SHP77 treated with DMSO at 0.1 percent for 48 hours (cell line): ENCODE measurements around the gene TMEM258.

Experiments
- DNase-seq: peaks from one replicate; lab custom pipeline; 2025; lab: John Stamatoyannopoulos, UW

Gene TMEM258

GRCh38 chr11:61820174-61820573 is 27.8 kb upstream of the TMEM258 start:
- no peak for DNase-seq

- no peak for DNase-seq
These were observed 25.2 kb upstream of the TMEM258 start for GRCh38 chr11:61817471-61818202.

- DNase-seq, result peak; percentile 95
These were observed 24.5 kb upstream of the TMEM258 start, which contains the start of gene FADS1 for GRCh38 chr11:61816736-61817455. FADS1 (minus strand) TSS chr11:61817003; CDS start chr11:61816929, 74 bp downstream.

- no peak for DNase-seq
These were observed 23.7 kb upstream of the TMEM258 start for GRCh38 chr11:61815790-61816735.

GRCh38 chr11:61814958-61815789 is 22.8 kb upstream of the TMEM258 start:
- peak; percentile 92 for DNase-seq

DNA sequence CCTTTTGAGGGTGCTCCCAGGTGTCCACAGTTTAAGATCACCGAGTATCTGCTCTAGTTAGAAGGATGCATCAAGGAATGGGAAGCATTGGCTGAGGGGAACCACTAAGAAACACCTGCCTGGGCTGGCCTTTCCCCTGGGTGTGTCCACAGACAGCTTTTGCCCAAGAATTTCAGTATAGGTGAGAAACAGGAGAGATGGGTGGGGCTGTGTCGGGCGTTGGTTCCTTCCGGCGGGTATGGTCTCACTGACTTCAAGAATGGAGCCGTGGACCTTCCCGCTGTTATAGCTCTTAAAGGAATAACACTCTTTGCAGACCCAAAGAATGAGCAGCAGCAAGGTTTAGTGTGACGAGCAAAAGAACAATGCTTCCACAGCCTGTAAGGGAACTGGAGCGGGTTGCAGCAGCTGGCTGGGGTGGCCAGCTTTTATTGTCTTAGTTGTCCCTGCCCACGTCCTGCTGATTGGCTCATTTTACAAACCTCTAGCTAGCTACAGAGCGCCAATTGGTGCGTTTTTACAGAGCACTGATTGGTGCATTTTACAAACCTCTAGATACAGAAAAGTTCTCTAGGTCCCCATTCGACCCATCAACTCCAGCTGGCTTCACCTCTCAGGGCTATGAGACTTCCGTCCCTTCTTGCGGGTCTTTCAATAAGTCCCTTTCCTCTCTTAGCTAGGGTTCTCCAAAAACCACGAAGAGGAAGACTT is 22.0 kb upstream of the TMEM258 start:
- peak; percentile 34 for DNase-seq

DNA sequence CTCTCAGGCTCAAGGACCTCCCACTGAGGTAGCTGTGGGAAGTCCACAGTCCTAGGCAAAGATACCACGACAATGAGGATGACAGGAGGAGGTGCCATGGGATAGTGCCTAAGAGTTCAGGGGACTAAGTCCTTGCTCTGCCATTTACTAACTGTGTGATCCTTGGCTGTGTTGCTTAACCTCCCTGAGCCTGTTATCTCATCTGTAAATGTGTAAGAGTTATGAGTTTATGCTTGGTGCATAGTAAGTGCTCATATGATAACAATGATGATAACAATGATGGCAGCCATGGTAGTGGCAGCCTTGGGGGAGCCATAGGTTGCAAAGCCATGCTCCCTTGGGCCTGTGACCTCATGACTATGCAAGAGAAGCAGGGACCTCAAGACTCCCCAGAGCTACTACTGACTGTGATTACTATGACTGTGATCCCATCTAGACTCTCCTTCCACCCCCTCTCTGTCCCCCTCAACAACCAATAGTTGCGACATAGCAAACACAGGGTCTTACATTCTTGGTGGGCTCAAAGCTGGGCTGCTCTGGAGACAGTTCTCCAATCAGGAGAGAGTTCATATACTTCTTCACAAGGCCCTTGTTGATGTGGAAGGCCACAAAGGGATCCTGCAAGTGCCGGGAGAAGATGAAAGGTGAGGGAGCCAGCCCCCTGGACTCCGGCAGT is 20.5 kb upstream of the TMEM258 start:
- DNase-seq, result no peak

DNA sequence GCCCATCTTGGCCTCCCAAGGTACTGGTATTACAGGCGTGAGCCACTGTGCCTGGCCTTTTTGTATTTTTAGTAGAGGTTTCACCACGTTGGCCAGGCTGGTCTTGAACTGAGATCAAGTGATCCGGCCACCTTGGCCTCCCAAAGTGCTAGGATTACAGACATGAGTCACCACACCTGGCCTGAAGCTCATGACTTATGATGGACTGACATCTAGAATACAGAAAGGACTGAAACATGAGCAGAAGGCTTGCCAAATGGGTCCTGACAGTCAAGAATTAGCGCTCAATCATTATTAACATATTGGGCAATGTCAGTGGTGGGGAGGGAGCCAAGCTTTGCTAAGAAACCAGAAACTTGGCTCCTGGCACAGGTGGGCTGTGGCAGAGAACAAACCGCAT is 19.4 kb upstream of the TMEM258 start:
- no peak for DNase-seq

DNA sequence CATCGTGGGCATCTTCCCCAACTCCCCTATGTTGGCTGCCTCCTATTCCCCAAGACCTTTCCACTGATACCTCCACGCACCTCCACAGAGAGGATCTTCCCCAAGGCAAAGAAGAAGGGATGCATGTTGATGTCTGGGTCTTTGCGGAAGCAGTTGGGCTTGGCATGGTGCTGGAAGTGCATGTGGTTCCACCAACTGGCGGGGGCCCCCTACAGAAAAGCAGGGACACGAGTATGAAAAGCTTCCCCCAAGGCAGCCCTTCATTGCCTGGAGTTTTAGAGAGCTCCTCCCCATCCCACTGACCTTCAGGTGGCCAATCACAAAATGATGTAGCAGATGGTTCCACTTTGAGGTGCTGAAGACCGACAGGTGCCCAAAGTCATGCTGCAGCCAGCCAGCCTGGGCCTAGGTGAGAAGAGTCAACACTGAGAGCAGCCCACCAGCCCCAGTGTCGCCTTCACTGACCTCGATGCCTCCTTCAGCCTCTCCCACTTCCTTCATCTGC is 18.3 kb upstream of the TMEM258 start:
- DNase-seq, result no peak

GRCh38 chr11:61806785-61807184 is 14.4 kb upstream of the TMEM258 start:
- DNase-seq, result no peak

- no peak for DNase-seq
These were observed 12.7 kb upstream of the TMEM258 start for GRCh38 chr11:61805146-61805545.

- no peak for DNase-seq
These were observed 11.7 kb upstream of the TMEM258 start for GRCh38 chr11:61803889-61804647.

DNA sequence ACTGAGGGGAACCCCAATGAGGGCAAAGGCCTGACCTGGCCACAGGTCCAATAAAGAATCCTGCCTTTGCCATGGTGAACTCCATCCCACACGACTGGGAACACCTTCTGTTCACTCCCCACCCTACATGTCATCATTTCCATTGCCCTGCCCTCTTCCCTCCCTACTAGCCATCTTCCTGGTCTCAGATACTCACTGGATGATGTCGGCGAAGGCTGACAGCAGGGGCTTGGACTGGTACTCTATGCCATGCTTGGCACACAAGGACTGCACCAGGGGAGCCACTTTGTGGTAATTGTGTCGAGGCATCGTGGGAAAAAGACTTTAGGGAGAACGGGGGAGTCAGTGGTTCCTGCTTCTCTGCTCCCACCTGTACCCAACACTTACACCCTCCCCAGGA is 10.2 kb upstream of the TMEM258 start:
- DNase-seq, result no peak

- no peak for DNase-seq
These were observed 8.2 kb upstream of the TMEM258 start for GRCh38 chr11:61800331-61801281.

DNA sequence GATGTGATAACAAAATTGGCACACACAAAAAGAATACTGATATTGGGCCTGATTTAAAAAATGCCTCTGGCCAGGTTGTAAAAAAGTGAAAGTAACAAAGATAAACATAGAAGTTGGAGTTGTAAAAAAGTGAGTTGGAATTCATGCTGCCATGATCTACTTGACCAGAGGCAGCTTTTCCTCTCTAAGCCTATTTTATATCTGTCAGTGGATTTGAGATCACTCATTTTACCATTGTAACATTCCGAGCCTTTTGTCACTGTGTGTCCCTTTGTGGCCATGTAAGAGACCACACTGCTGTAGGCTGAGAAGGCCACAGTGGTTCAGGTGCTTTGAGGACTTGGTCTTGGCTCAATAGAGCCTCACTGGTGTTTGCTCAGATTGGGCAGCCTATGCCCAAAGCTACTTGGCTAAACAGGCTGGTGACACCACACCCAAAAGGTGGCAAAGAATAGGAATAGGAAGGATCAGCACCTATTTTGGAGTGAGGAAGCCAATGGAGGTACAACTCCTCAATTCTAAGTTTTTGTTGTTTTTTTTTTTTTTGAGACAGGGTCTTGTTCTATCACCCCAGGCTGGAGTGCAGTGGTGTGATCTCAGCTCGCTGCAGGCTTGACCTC is 7.4 kb upstream of the TMEM258 start:
- DNase-seq, result no peak

DNA sequence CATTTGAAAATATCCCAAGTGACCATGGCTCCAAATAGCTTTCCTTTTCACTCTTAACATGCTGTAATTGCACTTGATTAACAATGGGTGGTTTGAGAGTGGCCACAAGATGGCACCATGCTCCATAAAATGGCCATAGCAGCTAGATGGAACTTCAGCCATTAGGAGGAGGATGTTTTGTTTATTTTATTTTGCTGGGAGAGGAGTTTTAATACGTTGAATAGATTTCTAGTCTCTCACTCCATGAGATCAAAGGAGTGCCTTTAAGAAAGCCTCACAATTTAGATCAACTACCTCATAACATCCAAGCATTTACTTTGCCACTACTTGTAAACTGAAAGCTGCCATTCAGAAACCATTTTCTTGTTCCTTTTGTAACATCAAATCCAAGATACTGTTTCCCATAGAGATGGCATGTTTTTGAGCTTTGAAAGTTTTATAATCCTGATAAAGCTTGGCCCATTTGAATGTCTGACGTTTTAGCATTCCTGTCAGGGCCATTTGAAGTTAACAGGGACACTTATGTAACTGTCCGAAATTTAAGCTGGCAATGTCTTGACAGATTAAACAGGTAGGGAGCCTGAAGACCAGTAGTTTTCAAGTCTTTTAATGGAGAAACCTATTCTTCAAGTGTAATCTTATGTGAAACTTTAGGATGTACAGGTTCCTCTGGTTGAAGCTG is 5.0 kb upstream of the TMEM258 start:
- peak; percentile 22 for DNase-seq
